Neural cell (in vitro differentiated cells): Measurements from ENCODE around the gene PTPRB. TPM values are rescaled to one million over a fixed set of nuclear protein-coding genes. Genes with fewer than 3 reads are reported as not detected.

Source experiments
- H2AFZ ChIP-seq: fragments of 200-600, 300-800 bp; sonication (generic), shearing (Covaris generic); 2 replicates; pipeline ENCODE4 v1.6.0; 2014; ENCODE audit warnings: low read depth, mild to moderate bottlenecking, antibody characterized with exemption, low read length, moderate library complexity
- H3F3A ChIP-seq: fragments of 200-600 bp; shearing (Covaris generic); 2 replicates; pipeline ENCODE4 v1.6.1; 2016; ENCODE audit warnings: mild to moderate bottlenecking, moderate library complexity, mixed read lengths, antibody characterized with exemption, low read length; ENCODE audit not compliant: insufficient read depth, poor library complexity, severe bottlenecking
- H3K27ac ChIP-seq: fragments of 200-600, 300-800 bp; sonication (generic), shearing (Covaris generic); 2 replicates; pipeline ENCODE4 v1.5.1; 2014; ENCODE audit warnings: mild to moderate bottlenecking, low read length, moderate library complexity
- H3K27me3 ChIP-seq: fragments of 300-800, 200-600 bp; sonication (generic), shearing (Covaris generic); 2 replicates; pipeline ENCODE4 v1.6.0; 2014; ENCODE audit warnings: mild to moderate bottlenecking, low read depth, low read length, moderate library complexity; ENCODE audit not compliant: insufficient read depth
- H3K36me3 ChIP-seq: fragments of 300-800, 200-600 bp; sonication (generic), shearing (Covaris generic); 2 replicates; pipeline ENCODE4 v1.5.1; 2014; ENCODE audit warnings: mild to moderate bottlenecking, antibody characterized with exemption, low read length, moderate library complexity; ENCODE audit not compliant: insufficient read depth
- H3K4me2 ChIP-seq: fragments of 300-800, 200-600 bp; sonication (generic), shearing (Covaris generic); 2 replicates; pipeline ENCODE4 v1.6.0; 2014; ENCODE audit warnings: mild to moderate bottlenecking, low read length
- H3K4me3 ChIP-seq: fragments of 300-800, 200-600 bp; sonication (generic), shearing (Covaris generic); 2 replicates; pipeline ENCODE4 v1.5.1; 2014; ENCODE audit warnings: mild to moderate bottlenecking, low read length, moderate library complexity
- H3K79me2 ChIP-seq: fragments of 200-600 bp; shearing (Covaris generic); replicated peaks from 2 replicates; pipeline ENCODE4 v1.6.0; 2014; ENCODE audit warnings: mild to moderate bottlenecking, low read length, moderate library complexity; ENCODE audit not compliant: insufficient read depth
- H3K9ac ChIP-seq: fragments of 300-800, 200-600 bp; sonication (generic), shearing (Covaris generic); 2 replicates; pipeline ENCODE4 v1.6.1; 2016; ENCODE audit warnings: mild to moderate bottlenecking, low read length, mixed read lengths
- H3K9me2 ChIP-seq: fragments of 200-600 bp; shearing (Covaris generic); 2 replicates; pipeline ENCODE4 v1.6.1; 2016; ENCODE audit warnings: mild to moderate bottlenecking, low read length, mixed read lengths; ENCODE audit not compliant: insufficient read depth
- H3K9me3 ChIP-seq: fragments of 200-600, 300-800 bp; sonication (generic), shearing (Covaris generic); 2 replicates; pipeline ENCODE4 v1.6.1; 2016; ENCODE audit warnings: mild to moderate bottlenecking, mixed run types, low read length, moderate library complexity, mixed read lengths
- H4K20me1 ChIP-seq: fragments of 200-600 bp; shearing (Covaris generic); 2 replicates; pipeline ENCODE4 v1.6.1; 2016; ENCODE audit warnings: mild to moderate bottlenecking, mixed run types; ENCODE audit not compliant: insufficient read depth
- EP300 ChIP-seq: fragments of 450-650 bp; conservative IDR thresholded peaks from 2 replicates; pipeline ENCODE4 v1.6.1; 2014; ENCODE audit warnings: antibody characterized with exemption, mild to moderate bottlenecking, moderate library complexity; ENCODE audit not compliant: poor library complexity, severe bottlenecking
- EZH2 ChIP-seq: fragments of 200-600, 300-800 bp; shearing (Covaris generic), sonication (generic); IDR thresholded peaks from 2 replicates; pipeline ENCODE4 v1.6.1; 2014; ENCODE audit warnings: antibody characterized with exemption, low read length, borderline replicate concordance, mild to moderate bottlenecking; ENCODE audit not compliant: insufficient read depth, poor library complexity, severe bottlenecking
- MXI1 ChIP-seq: fragments of 450-650 bp; conservative IDR thresholded peaks from 2 replicates; pipeline ENCODE4 v1.6.1; 2014; ENCODE audit warnings: antibody characterized with exemption, mild to moderate bottlenecking; ENCODE audit not compliant: poor library complexity, severe bottlenecking
- POLR2AphosphoS5 ChIP-seq: IDR thresholded peaks from 2 replicates; pipeline ENCODE4 v1.6.1; 2012
- RAD21 ChIP-seq: fragments of 450-650 bp; conservative IDR thresholded peaks from 2 replicates; pipeline ENCODE4 v1.6.1; 2014; ENCODE audit warnings: antibody characterized with exemption, mild to moderate bottlenecking, moderate library complexity
- SMC3 ChIP-seq: fragments of 450-650 bp; conservative IDR thresholded peaks from 2 replicates; pipeline ENCODE4 v1.6.1; 2014; ENCODE audit warnings: antibody characterized with exemption, mild to moderate bottlenecking, moderate library complexity; ENCODE audit not compliant: poor library complexity
- TAF1 ChIP-seq: IDR thresholded peaks from 2 replicates; pipeline ENCODE4 v1.6.1; 2012; ENCODE audit warnings: low read depth
- polyA plus RNA-seq: library from polyadenylated mRNA; depleted of rRNA; stranded (reverse); fragments of >200 nt; gene quantifications from 2 replicates; pipeline ENCODE4 v1.2.3, GENCODE V29; 2014
- TF ChIP-seq, protein P1 (sequence below): fragments of 450-650 bp; IDR thresholded peaks from 2 replicates; pipeline ENCODE4 v1.5.1; 2014; ENCODE audit warnings: antibody characterized with exemption, mild to moderate bottlenecking, moderate library complexity; ENCODE audit not compliant: poor library complexity, severe bottlenecking
- TF ChIP-seq, protein P2 (sequence below): IDR thresholded peaks from 2 replicates; pipeline ENCODE4 v1.6.1; 2012; ENCODE audit warnings: borderline replicate concordance

PTPRB gene
- polyA plus RNA-seq, 1 donor from 2014 or later: 0.26 TPM

DNA sequence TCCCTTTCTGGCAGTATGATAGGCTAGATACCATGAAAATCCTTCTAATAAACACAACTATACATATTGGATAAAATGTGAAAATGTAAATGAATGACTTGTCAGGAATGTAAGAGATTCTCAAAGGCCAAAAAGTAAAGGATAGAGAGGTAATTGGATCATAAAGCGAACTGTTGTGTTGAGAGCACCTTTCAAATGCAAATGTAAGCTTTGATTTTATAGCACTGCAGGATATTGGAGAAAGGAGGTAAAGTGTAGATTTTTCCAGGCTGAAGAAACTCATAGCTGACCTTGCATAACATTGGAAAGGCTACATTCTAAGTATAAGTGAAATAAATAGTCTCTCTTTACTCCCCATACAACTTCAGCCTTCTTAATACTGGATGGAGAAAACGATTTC lies 54.0 kb downstream of the PTPRB start:
- Histone ChIP-seq H3K4me2 (no peak overlapping the region), H3K27ac (no peak overlapping the region), H3K9me2 (no peaks in the 10 kb centered on the region), H4K20me1 (no peaks in the 10 kb centered on the region), H3K36me3 (no peaks in the 10 kb centered on the region), H3F3A (no peaks in the 10 kb centered on the region), H3K27me3 (no peaks in the 10 kb centered on the region), H3K4me3 (no peak overlapping the region), H2AFZ (no peak overlapping the region), H3K79me2 (no peaks in the 10 kb centered on the region), H3K9ac (no peak overlapping the region), H3K9me3 (no peaks in the 10 kb centered on the region)
- no peak for TF ChIP-seq EP300
- TF ChIP-seq EZH2: no peak
- no peak for TF ChIP-seq RAD21
- TF ChIP-seq POLR2AphosphoS5: no peak
- no peak for TF ChIP-seq MXI1
- TF ChIP-seq SMC3: no peak

DNA sequence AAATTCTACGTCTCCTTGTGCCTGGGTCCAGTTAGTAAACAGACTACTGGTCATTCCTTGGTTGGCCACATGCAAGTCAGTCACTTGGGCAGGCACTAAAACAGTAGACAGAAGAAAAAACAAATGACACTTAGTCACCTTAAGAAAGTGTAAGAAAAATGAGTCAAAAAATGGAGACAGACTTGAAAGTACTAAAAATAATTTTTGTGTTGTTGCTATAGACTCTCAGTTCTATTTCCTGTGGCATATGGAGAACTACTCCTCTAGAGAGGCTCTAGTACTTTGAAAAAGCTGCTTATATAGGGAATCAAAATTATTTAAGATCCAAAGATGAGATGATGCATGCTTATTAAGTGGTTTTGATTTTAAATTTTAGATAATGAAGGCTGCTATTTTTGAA lies 56.0 kb downstream of the PTPRB start:
- H4K20me1 ChIP-seq: no peaks in the 10 kb centered on the region
- H3K27ac ChIP-seq: no peak overlapping the region
- no peak overlapping the region for H3K4me3 ChIP-seq
- no peak overlapping the region for H3K9ac ChIP-seq
- no peak overlapping the region for H3K4me2 ChIP-seq
- TF ChIP-seq TAF1 (no peak), EZH2 (no peak), POLR2AphosphoS5 (no peak), MXI1 (no peak), EP300 (no peak), SMC3 (no peak), RAD21 (no peak)
- TF ChIP-seq, protein P1, sequence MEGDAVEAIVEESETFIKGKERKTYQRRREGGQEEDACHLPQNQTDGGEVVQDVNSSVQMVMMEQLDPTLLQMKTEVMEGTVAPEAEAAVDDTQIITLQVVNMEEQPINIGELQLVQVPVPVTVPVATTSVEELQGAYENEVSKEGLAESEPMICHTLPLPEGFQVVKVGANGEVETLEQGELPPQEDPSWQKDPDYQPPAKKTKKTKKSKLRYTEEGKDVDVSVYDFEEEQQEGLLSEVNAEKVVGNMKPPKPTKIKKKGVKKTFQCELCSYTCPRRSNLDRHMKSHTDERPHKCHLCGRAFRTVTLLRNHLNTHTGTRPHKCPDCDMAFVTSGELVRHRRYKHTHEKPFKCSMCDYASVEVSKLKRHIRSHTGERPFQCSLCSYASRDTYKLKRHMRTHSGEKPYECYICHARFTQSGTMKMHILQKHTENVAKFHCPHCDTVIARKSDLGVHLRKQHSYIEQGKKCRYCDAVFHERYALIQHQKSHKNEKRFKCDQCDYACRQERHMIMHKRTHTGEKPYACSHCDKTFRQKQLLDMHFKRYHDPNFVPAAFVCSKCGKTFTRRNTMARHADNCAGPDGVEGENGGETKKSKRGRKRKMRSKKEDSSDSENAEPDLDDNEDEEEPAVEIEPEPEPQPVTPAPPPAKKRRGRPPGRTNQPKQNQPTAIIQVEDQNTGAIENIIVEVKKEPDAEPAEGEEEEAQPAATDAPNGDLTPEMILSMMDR: no peak
- TF ChIP-seq, protein P2, sequence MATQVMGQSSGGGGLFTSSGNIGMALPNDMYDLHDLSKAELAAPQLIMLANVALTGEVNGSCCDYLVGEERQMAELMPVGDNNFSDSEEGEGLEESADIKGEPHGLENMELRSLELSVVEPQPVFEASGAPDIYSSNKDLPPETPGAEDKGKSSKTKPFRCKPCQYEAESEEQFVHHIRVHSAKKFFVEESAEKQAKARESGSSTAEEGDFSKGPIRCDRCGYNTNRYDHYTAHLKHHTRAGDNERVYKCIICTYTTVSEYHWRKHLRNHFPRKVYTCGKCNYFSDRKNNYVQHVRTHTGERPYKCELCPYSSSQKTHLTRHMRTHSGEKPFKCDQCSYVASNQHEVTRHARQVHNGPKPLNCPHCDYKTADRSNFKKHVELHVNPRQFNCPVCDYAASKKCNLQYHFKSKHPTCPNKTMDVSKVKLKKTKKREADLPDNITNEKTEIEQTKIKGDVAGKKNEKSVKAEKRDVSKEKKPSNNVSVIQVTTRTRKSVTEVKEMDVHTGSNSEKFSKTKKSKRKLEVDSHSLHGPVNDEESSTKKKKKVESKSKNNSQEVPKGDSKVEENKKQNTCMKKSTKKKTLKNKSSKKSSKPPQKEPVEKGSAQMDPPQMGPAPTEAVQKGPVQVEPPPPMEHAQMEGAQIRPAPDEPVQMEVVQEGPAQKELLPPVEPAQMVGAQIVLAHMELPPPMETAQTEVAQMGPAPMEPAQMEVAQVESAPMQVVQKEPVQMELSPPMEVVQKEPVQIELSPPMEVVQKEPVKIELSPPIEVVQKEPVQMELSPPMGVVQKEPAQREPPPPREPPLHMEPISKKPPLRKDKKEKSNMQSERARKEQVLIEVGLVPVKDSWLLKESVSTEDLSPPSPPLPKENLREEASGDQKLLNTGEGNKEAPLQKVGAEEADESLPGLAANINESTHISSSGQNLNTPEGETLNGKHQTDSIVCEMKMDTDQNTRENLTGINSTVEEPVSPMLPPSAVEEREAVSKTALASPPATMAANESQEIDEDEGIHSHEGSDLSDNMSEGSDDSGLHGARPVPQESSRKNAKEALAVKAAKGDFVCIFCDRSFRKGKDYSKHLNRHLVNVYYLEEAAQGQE: no peak
- no peak overlapping the region for H2AFZ ChIP-seq
- no peaks in the 10 kb centered on the region for H3F3A ChIP-seq
- H3K27me3 ChIP-seq: no peaks in the 10 kb centered on the region
- H3K79me2 ChIP-seq: no peaks in the 10 kb centered on the region
- no peaks in the 10 kb centered on the region for H3K9me3 ChIP-seq
- H3K36me3 ChIP-seq: no peaks in the 10 kb centered on the region
- no peaks in the 10 kb centered on the region for H3K9me2 ChIP-seq
